ENCODE measurements around the gene MCM8.

DNA sequence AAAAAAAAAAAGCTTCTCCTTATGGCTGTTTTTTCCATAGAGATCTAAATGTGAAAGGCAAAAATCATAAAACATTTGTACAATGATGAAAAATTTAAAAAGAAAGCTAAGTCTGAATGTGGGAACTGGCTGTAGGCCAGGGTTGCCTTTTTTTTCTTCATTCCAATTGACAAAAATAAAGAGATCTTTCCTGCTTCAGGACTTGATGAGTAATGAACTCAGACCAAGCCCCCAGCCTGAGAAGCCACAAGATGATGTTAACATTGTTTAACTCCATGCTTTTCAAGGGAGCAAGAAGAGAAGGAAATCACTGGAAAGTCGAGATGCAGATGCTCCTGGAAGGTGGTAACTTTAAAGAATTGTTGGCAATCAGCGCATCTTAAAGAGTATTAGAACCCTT, 41.5 kb upstream of the MCM8 start:
- TF ChIP-seq EZH2 (IDR thresholded peaks at IDR 0.05; ENCODE audit: low read length), result no peak
- TF ChIP-seq, protein P1, sequence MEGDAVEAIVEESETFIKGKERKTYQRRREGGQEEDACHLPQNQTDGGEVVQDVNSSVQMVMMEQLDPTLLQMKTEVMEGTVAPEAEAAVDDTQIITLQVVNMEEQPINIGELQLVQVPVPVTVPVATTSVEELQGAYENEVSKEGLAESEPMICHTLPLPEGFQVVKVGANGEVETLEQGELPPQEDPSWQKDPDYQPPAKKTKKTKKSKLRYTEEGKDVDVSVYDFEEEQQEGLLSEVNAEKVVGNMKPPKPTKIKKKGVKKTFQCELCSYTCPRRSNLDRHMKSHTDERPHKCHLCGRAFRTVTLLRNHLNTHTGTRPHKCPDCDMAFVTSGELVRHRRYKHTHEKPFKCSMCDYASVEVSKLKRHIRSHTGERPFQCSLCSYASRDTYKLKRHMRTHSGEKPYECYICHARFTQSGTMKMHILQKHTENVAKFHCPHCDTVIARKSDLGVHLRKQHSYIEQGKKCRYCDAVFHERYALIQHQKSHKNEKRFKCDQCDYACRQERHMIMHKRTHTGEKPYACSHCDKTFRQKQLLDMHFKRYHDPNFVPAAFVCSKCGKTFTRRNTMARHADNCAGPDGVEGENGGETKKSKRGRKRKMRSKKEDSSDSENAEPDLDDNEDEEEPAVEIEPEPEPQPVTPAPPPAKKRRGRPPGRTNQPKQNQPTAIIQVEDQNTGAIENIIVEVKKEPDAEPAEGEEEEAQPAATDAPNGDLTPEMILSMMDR (optimal IDR thresholded peaks at IDR 0.05 in 1 of 3, IDR thresholded peaks at IDR 0.05 in 1 of 3, conservative IDR thresholded peaks at IDR 0.05 in 1 of 3; ENCODE audit: extremely low read depth in 1 of 3, insufficient read depth in 2 of 3, low read length in 3 of 3), result no peak
